ENCODE measurements around the gene BAIAP2.
A peak's percentile ranks its signal among the peaks of the same experiment; 100 is the strongest.

BAIAP2 gene

GRCh38 chr17:81044428-81044763 lies 9.4 kb downstream of the BAIAP2 start:
- in situ Hi-C loops (cut with HindIII; ENCODE audit: low pct_ligation_motif_present, low pct_unique_long_range_greater_than_20kb, low sequenced_read_pairs) = no loop called here
- no peak for DNase-seq

- in situ Hi-C loops (cut with HindIII; ENCODE audit: low pct_ligation_motif_present, low pct_unique_long_range_greater_than_20kb, low sequenced_read_pairs) = no loop called here
- peak; percentile 95 for DNase-seq
Measured at GRCh38 chr17:81044764-81045589, 10.0 kb downstream of the BAIAP2 start.

DNA sequence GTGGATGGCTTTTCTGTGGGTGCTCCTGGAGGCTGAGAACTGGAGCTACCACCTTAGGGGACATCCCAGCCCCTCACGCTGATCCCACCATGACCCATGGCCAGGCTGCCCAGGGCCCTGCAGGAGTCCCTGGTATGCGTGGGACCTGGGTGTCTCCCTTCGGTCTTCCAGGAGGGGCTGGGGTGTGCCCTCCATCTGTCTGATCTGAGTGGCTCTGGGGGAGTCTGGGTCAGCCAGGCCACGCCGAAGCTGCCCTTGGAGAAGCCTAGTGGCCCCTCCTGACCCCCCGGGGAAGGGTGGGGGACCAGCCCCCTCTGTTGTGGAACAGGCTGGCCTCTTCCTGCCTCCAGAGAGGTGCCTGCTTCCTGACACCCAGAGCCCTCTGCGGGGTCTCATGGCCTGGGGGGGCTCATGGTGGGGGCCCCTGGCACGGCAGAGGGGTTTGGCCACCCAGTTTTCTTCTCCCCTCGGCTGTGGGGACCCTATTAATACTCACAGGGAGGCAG lies 10.7 kb downstream of the BAIAP2 start:
- in situ Hi-C loops (cut with HindIII; ENCODE audit: low pct_ligation_motif_present, low pct_unique_long_range_greater_than_20kb, low sequenced_read_pairs) = no loop called here
- DNase-seq = no peak

DNA sequence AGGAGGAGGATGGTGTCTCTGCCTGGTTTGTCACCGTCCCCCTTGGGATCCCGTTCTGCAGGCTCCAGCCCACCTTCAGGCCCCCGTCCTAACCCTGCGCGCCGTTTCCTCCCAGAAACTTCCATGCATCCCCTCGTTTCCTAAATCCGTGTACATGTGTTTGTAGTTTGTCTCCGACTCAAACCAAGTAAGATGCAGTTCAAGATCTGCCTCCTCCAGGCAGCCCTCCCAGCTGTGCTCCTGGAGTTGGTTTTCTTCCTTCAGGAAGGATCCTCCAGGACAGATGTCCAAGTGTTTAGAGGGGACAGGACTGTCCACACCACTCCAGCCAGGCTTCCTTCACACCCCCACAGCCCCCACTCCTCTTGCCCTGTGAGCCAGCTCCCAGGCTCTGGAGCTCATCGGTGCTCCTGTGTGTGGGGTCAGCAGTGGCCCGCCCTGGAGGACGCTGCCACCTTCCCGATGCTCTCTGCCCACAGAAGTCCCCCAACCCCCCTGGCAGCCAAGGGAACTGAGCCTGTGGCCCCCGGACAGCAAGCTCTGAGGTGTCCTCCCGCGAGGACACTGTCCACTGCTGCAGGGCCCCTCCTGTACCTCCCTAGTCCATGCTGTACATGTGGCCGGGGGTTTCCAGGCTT lies 11.3 kb downstream of the BAIAP2 start:
- no peak for DNase-seq
- in situ Hi-C loops (cut with HindIII; ENCODE audit: low pct_ligation_motif_present, low pct_unique_long_range_greater_than_20kb, low sequenced_read_pairs) = no loop called here

GRCh38 chr17:81046770-81047359 lies 11.9 kb downstream of the BAIAP2 start:
- DNase-seq = no peak
- in situ Hi-C loops (cut with HindIII; ENCODE audit: low pct_ligation_motif_present, low pct_unique_long_range_greater_than_20kb, low sequenced_read_pairs) = no loop called here

DNA sequence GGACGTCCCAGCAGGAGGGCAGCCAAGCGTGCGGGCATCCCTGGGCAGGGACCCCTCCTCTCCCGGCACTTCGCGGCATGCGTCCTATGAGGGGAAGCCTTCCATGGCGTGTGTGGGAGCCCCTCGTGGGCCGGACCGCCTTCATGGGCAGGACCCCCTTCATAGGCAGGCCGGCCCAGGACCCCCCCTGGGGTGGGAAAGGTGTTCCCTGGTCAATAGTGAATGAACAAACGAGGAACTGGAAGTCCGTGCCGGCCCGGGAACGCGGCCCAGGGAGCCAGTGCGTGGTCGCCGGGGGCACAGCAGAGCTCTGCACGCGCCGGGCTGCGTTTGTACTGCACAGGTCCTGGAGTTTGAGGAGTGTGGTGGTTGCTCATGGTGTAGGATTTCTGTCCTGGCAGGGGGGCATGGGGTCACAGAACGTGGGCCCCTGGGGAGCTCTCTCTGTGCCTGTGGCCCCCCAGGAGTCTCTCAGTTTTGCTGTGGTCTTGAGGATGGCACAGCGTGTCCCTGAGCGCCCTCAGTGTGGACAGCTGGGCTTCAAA lies 13.9 kb downstream of the BAIAP2 start:
- in situ Hi-C loops (cut with HindIII; ENCODE audit: low pct_ligation_motif_present, low pct_unique_long_range_greater_than_20kb, low sequenced_read_pairs) = no loop called here
- DNase-seq = no peak

DNA sequence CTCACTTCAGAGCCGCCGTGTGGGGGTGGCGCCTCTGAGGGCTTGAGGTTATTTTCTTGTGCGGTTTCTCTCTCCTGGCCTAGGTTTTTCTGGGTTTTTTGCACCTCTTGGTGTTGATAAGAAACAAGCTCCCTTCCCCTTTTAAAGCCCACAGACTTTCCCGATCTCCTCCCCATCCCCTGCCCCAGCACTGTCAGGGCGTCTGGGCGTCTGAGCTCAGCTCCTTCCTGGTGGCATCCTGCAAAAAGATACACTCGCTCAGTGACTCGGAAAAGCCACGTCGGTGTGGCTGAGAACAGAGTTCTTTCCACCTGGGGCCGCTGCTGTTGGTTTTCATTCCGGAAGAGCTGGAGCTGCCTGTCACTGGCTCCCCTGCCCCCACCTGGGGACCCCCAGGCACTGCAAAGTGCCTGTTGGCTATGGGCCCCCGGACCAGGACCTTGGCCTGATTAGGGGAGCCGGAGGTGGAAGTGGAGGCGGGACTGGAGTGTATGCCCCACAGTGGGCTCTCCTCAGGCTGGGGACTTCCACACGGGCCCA lies 14.5 kb downstream of the BAIAP2 start:
- in situ Hi-C loops (cut with HindIII; ENCODE audit: low pct_ligation_motif_present, low pct_unique_long_range_greater_than_20kb, low sequenced_read_pairs) = no loop called here
- peak; percentile 55 for DNase-seq

DNA sequence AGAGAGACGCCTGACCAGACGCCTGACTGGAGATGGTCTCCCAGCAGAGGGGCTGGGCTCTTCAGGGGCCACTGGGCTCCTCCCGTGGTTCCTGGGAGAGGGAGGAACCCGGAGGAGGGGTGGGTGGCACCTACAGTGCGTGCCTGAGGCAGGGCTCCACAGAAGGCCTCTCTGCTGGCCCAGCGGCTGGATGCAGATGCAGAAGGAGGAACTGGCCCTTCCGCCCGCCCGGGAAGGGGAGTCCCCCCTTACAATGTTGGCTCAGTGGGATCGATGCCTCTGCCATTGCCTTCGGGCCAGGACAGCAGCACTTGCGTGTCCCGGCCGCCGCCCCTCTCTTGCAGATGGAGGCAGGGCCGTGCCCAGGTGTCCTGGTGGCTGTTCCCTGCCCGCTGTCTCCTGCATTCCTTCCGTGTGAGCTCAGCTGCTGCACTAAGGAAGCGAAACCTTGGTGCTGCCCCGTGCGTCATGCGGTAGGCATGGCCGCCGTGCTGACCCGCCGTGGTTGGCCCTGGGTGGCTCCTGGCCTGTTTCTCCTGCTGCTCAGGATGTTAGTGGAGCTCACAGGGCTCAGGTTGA lies 15.1 kb downstream of the BAIAP2 start:
- DNase-seq = peak; percentile 97
- in situ Hi-C loops (cut with HindIII; ENCODE audit: low pct_ligation_motif_present, low pct_unique_long_range_greater_than_20kb, low sequenced_read_pairs) = no loop called here

- no peak for DNase-seq
- in situ Hi-C loops (cut with HindIII; ENCODE audit: low pct_ligation_motif_present, low pct_unique_long_range_greater_than_20kb, low sequenced_read_pairs) = no loop called here
Measured at GRCh38 chr17:81050645-81051625, 16.0 kb downstream of the BAIAP2 start.

DNA sequence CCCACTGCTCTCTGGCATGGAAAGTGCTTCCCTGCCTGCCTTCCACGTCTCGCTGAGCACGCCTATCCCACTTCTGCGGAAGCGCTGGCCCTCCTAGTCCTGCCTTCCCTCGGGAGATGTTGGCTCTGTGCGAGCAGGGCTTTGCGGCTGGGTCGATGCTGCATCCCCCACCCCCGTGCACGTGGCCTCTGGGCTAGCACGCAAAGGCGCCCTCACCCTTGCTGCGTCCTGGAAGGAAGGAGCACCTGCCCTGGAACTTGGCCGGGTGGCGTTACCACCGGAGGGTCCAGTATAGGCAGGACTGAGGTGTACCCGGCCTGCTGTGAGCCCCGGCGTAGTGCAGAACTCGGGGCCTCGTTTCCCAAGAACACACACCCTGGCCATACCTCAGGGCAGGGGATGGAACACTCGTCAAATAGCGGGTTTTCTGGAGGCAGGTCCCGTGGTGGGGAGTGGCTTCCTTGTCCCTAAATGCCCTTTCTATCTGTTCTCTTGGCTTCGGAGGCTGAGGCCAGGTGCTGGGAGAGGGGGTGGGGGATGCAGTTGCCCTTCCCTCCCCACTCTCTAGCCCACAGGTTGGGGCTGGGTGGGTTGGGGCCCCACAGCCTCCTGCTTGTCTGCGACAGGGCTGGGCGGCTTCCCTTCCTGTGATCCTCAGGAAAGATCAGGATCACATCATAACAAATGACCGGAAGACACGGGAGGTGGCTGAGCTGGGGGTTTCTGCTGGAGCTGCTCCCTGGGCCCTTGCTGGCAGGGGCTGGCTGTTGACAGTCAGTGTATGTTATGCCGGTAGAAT lies 17.4 kb downstream of the BAIAP2 start:
- no peak for DNase-seq
- in situ Hi-C loops (cut with HindIII; ENCODE audit: low pct_ligation_motif_present, low pct_unique_long_range_greater_than_20kb, low sequenced_read_pairs) = no loop called here

- in situ Hi-C loops (cut with HindIII; ENCODE audit: low pct_ligation_motif_present, low pct_unique_long_range_greater_than_20kb, low sequenced_read_pairs) = no loop called here
- no peak for DNase-seq
Measured at GRCh38 chr17:81053041-81053970, 18.4 kb downstream of the BAIAP2 start.

DNA sequence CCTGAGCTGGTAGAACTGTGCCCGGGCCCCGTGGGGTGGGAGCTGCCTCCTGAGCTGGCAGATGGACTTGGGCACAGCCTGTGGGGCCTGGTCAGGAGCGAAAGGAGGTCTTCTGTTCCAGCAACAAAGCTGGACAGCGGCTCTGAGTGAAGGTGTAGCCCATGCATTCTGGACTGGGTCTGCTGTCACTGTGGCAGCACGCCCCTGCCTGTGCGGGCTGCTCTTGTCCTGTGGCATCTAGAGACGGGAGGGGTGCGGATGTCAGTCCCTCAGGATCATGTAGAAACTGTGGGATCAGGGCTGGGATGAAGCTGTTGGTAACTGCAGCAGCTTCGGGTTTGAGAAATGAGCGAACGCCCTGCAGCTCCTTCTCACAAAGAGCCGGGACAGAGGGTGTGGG lies 19.4 kb downstream of the BAIAP2 start:
- in situ Hi-C loops (cut with HindIII; ENCODE audit: low pct_ligation_motif_present, low pct_unique_long_range_greater_than_20kb, low sequenced_read_pairs) = no loop called here
- DNase-seq = no peak

GRCh38 chr17:81054881-81055370 lies 20.0 kb downstream of the BAIAP2 start:
- in situ Hi-C loops (cut with HindIII; ENCODE audit: low pct_ligation_motif_present, low pct_unique_long_range_greater_than_20kb, low sequenced_read_pairs) = no loop called here
- DNase-seq = no peak

DNA sequence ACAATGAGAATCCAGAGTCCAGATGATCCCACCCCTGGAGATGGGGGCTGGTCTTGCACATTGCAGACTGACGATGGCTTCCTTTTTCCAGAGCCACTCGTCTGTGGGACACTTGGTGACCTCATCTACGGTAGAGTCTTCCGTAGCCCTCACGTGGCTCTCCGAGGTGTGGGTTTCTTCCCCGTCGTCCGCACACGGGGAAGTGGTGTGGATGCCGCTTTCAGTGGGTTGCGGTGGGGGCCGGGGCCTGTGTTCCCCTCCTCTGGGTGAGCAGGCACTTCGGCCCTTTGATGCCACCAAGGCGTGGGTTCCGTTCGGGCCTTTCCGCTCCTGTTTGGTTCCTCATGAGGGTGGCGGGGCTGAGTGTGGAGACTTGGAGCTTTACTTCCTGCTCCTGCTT lies 21.4 kb downstream of the BAIAP2 start:
- DNase-seq = no peak
- in situ Hi-C loops (cut with HindIII; ENCODE audit: low pct_ligation_motif_present, low pct_unique_long_range_greater_than_20kb, low sequenced_read_pairs) = no loop called here

DNA sequence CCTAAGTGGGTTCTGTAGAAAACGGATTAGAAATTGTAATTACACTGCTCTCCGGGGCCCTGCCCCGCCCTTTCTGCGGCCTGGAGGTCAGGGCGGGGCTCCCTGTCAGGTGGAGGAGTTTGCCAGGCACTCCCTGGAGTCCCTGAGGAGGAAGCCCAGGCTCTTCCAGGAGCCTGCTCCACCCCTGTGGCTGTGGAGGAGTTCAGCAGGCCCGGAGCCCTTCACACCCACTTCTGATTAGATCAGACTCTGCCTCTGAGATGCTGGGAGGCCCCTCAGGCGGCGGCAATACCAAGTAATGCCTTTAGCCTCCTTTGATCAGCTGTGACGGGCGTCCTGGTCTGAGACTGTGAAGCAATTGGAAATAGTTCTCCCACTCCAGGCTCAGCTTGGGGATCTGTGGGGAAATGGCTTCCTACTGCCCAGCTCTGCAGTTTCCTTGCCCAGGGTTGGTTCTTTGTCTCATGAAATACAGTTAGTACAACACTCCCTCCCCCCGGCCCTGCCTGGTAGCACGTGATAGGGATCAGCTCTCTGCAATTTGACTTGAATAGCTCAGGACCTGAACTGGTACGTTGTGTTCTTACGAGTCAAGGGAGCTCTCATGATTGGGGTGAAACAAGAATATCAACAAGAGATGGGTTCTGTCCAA lies 22.3 kb downstream of the BAIAP2 start:
- DNase-seq = no peak
- in situ Hi-C loops (cut with HindIII; ENCODE audit: low pct_ligation_motif_present, low pct_unique_long_range_greater_than_20kb, low sequenced_read_pairs) = no loop called here

DNA sequence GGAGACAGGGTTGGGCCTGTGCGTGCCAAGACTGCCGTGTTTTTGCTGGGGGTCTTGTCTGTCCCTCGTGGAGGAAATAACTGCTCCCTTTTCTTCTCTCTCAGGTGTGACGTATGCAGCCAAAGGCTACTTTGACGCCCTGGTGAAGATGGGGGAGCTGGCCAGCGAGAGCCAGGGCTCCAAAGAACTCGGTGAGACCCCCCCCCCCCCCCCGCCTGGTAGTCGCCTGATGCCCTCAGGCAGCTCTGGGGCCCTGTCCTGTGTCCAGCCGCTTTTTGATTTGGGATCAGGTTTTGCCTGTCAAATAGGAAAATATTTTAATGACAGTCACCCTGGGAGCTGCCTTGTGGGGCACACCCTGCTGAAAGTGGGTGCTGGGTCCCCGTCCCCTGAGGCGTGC lies 22.8 kb downstream of the BAIAP2 start:
- in situ Hi-C loops (cut with HindIII; ENCODE audit: low pct_ligation_motif_present, low pct_unique_long_range_greater_than_20kb, low sequenced_read_pairs) = no loop called here
- no peak for DNase-seq

Measured in ACHN (cell line).